HUES48 (cell line): Measurements from ENCODE around the gene PLA2G1B.

Source experiments
- H3K27ac ChIP-seq: one replicate; pipeline ENCODE4 v1.7.0; 2013; ENCODE audit warnings: low read depth, low read length, inconsistent platforms
- H3K27me3 ChIP-seq: 2 replicates; pipeline ENCODE4 v1.6.1; 2013; ENCODE audit warnings: mild to moderate bottlenecking, low read length; ENCODE audit not compliant: control insufficient read depth, insufficient read depth
- H3K36me3 ChIP-seq: 2 replicates; pipeline ENCODE4 v1.6.1; 2013; ENCODE audit warnings: low read length; ENCODE audit not compliant: control insufficient read depth, insufficient read depth
- H3K4me1 ChIP-seq: 2 replicates; pipeline ENCODE4 v1.6.1; 2013; ENCODE audit warnings: mild to moderate bottlenecking, low read length; ENCODE audit not compliant: control insufficient read depth, insufficient read depth
- H3K4me3 ChIP-seq: 2 replicates; pipeline ENCODE4 v1.5.1; 2013; ENCODE audit warnings: mild to moderate bottlenecking, low read depth, low read length
- H3K9ac ChIP-seq: 2 replicates; pipeline ENCODE4 v1.6.1; 2013; ENCODE audit warnings: mild to moderate bottlenecking, low read depth, low read length, moderate library complexity
- H3K9me3 ChIP-seq: 2 replicates; pipeline ENCODE4 v1.6.1; 2013; ENCODE audit warnings: low read length; ENCODE audit not compliant: control insufficient read depth, insufficient read depth

The PLA2G1B gene

GRCh38 chr12:120327593-120327992, at the start of gene PLA2G1B:
Gene PLA2G1B, minus strand, starts transcription at chr12:120327779. Its CDS starts 26 bp downstream, at chr12:120327753.
- Histone ChIP-seq H3K9ac (no peak within 1 kb of the TSS), H3K27me3 (no peaks in the 10 kb centered on the region), H3K4me3 (no peak within 1 kb of the TSS), H3K9me3 (no peaks in the 10 kb centered on the region), H3K4me1 (no peaks in the 10 kb centered on the region), H3K27ac (no peak within 1 kb of the TSS), H3K36me3 (no peaks in the 10 kb centered on the region)

DNA sequence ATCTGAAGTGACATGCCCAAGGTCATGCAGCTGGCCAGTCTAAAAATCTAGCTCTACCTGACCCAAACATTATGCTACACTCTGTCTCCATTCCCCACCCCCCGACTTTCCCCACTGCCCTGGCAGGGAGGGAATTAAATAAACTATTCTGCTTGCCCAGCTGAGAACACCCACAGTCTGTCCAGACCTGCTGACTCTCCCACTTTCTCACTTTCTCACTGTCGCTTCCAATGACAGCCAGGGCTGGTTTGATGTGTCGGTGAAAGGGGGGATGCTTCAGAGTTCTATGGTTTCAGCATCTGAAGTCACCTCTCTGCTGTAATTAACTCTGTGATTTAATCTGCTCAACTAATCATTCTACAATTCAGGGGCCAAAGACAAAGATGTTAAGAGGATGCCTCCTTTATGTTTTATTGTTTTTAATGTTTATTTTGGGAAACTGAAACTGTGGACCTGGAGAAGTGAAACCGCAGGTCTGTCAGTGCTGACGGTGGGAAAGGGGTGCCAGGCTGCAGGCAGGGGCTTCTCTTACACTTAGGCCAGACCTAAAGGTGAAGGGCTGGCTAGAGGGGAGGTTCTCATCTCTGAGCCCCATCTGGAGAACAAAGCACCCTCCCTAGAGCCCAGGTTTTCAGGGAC, 49.5 kb upstream of the PLA2G1B start:
- H3K27ac ChIP-seq: no peak overlapping the region

DNA sequence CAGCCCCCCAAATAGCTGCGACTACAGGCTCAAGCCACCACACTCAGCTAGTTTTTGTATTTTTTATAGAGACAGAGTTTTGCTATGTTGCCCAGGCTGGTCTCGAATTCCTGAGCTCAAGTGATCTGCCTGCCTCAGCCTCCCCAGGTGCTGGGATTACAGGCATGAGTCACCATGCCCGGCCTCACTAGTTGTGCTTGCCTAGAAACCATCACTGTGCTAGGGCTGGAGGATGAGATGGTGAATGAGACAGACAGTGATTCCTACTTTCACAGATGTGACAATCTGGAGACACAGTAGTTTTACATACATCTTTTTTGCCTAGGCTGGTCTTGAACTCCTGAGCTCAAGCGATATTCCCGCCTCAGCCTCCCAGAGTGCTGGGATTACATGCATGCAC, 48.8 kb upstream of the PLA2G1B start:
- Histone ChIP-seq H3K9ac (no peak overlapping the region), H3K4me1 (peaks cover 8% of the 10 kb centered on the region; the same call in 1 of the 2 replicates), H3K27me3 (peaks cover 13% of the 10 kb centered on the region), H3K4me3 (no peak overlapping the region), H3K27ac (peak overlapping the region; percentile 24), H3K36me3 (no peaks in the 10 kb centered on the region), H3K9me3 (no peaks in the 10 kb centered on the region)

More for the DNA sequence above, 49.5 kb upstream of the PLA2G1B start:
- Histone ChIP-seq H3K4me3 (no peak overlapping the region), H3K36me3 (no peaks in the 10 kb centered on the region), H3K9me3 (no peaks in the 10 kb centered on the region), H3K9ac (no peak overlapping the region), H3K27me3 (peaks cover 7% of the 10 kb centered on the region; the same call in 1 of the 2 replicates), H3K4me1 (peaks cover 6% of the 10 kb centered on the region; the same call in 1 of the 2 replicates)

DNA sequence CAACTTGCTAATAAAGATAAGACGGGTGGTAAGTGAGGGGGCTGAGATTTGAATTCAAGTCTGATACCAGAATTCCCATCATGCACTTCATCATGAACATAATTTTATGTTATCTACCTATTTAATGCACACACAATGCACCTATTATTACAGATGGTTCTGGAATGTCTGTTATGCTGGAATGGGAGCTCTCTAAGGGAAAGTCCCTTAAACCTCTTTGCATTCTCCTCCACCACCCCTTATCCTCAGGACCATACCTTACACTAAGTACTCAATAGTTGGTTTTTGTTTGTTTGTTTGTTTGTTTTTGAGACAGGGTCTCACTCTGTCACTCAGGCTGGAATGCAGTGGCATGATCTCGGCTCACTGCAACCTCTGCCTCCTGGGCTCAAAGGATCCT, 48.4 kb upstream of the PLA2G1B start:
- H3K27ac ChIP-seq: peak overlapping the region; percentile 24
- no peak overlapping the region for H3K4me3 ChIP-seq
- H3K9me3 ChIP-seq: no peaks in the 10 kb centered on the region
- H3K9ac ChIP-seq: no peak overlapping the region
- H3K4me1 ChIP-seq: peaks cover 12% of the 10 kb centered on the region
- H3K27me3 ChIP-seq: peaks cover 17% of the 10 kb centered on the region
- H3K36me3 ChIP-seq: no peaks in the 10 kb centered on the region

DNA sequence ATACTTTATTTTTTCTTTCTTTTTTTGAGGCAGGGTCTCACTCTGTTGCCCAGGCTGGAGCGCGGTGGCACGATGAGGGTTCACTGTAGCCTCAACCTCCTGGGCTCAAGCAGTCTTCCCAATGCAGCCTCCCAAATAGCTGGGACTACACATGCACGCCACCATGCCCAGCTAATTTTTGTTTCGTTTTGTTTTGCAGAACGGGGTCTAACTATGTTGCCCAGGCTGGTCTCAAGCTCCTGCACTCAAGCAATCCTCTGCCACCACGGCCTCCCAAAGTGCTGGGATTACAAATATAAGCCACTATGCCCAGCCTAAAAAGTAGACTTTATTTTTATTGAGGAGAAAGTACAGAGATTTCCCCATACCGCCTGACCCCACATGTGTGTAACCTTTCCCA, 46.1 kb upstream of the PLA2G1B start:
- H3K27me3 ChIP-seq: peaks cover 35% of the 10 kb centered on the region
- no peak overlapping the region for H3K27ac ChIP-seq
- no peak overlapping the region for H3K4me3 ChIP-seq
- no peaks in the 10 kb centered on the region for H3K36me3 ChIP-seq
- H3K9ac ChIP-seq: no peak overlapping the region
- H3K9me3 ChIP-seq: no peaks in the 10 kb centered on the region
- H3K4me1 ChIP-seq: peaks cover 23% of the 10 kb centered on the region

DNA sequence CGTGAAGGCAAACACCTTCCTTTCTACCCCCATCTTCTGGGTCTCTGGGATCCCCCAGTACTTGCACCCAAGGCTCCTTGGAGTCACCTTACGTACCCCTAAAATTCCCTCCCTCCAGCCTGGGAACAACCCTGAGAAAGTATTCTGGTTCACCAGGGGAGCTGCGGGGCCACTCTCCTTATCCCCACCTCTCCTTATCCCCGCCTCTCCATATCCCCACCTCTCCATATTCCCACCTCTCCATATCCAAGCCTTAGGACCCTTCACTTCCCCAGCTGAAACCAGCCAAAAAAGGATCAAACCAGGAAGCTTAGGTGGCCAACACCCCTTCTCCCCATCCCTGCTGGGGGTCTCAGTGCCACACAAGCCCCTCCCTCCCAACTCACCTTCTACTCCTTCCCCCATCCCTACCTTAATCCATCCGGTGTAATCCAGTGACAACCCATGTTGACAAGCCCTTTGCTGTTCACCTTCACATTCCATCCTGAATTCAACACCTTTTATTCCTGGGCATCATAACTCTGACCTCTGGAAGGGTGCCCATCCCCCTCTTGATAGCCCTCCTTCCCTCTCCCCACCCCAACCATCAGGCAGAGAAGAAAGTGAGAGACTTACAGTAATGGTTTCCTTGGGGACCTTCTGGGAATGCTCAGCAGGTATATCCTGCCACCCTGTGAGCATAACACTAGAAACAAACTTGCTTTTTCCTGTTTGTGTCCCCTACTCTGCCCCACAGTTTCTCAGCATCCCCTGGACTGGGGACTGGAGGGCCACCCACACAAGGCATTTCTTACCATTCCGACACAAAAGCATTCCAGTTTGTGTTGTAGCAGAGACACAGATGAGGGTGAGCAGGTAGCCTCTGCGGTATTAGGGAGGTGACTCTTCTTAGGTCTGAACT, 43.0 kb upstream of the PLA2G1B start:
- Histone ChIP-seq H3K4me1 (peaks cover 36% of the 10 kb centered on the region), H3K27ac (peak overlapping the region; percentile 64), H3K9ac (no peak overlapping the region), H3K9me3 (no peaks in the 10 kb centered on the region), H3K4me3 (peak overlapping the region; percentile 66), H3K27me3 (peaks cover 35% of the 10 kb centered on the region), H3K36me3 (peaks cover 14% of the 10 kb centered on the region)

- H3K9ac ChIP-seq: no peak overlapping the region; the same call in 1 of the 2 replicates
- no peaks in the 10 kb centered on the region for H3K9me3 ChIP-seq
- H3K27ac ChIP-seq: peak overlapping the region; percentile 64
- peak overlapping the region; percentile 66 for H3K4me3 ChIP-seq
- H3K36me3 ChIP-seq: peaks cover 20% of the 10 kb centered on the region
- peaks cover 35% of the 10 kb centered on the region for H3K27me3 ChIP-seq
- peaks cover 41% of the 10 kb centered on the region for H3K4me1 ChIP-seq
Measured at GRCh38 chr12:120369603-120370342, 42.2 kb upstream of the PLA2G1B start.

DNA sequence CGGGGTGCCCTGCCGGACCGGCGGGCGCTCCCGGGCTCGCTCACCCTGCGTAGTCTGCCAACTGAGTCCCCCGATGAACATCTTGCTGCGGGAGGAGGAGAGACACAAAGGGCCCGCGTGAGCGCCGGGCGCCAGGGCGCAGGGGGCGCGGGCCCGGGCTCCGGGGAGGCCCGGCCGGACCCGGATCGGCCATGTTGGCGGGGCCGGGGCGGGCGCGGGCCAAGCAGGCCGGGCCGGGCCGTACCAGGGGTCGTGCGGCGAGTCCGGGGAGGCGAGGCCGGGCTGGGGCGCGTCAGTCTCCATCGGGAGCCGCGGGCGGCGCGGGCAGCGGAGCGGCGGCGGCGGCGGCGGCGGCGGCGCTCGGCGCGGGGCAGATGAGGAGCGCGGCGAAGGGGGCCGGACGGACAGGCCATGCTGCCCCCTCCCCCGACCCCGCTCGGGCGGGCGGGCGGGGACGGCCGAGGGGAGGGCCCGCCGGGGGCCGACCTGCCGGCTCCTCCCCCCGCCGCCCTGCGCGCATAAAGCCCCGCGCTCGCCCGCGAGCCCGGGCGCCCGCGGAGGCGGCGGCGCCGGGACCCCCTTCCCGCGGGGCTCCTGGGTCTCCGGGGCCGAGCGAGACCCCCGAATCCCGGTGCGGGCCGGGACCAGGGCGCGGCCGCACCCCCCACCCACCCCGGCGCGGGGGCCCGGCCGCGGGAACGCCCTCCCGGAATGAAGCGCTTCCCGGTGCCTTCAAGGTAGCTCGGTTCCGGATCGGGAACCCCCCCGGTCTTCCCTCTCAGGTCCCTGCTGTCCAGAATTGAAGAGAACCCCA, 41.4 kb upstream of the PLA2G1B start, which contains the start of gene MSI1:
MSI1 (minus strand) TSS at position 376 of the 814 bp plus-strand sequence; CDS start at position 303, 73 bp downstream.
- H3K9ac ChIP-seq: peak within 1 kb of the TSS; percentile 41; the same call in 1 of the 2 replicates
- peaks cover 41% of the 10 kb centered on the region for H3K4me1 ChIP-seq
- H3K27me3 ChIP-seq: peaks cover 35% of the 10 kb centered on the region
- peak within 1 kb of the TSS; percentile 67 for H3K27ac ChIP-seq
- H3K36me3 ChIP-seq: peaks cover 27% of the 10 kb centered on the region
- H3K4me3 ChIP-seq: peak within 1 kb of the TSS; percentile 66
- H3K9me3 ChIP-seq: no peaks in the 10 kb centered on the region

DNA sequence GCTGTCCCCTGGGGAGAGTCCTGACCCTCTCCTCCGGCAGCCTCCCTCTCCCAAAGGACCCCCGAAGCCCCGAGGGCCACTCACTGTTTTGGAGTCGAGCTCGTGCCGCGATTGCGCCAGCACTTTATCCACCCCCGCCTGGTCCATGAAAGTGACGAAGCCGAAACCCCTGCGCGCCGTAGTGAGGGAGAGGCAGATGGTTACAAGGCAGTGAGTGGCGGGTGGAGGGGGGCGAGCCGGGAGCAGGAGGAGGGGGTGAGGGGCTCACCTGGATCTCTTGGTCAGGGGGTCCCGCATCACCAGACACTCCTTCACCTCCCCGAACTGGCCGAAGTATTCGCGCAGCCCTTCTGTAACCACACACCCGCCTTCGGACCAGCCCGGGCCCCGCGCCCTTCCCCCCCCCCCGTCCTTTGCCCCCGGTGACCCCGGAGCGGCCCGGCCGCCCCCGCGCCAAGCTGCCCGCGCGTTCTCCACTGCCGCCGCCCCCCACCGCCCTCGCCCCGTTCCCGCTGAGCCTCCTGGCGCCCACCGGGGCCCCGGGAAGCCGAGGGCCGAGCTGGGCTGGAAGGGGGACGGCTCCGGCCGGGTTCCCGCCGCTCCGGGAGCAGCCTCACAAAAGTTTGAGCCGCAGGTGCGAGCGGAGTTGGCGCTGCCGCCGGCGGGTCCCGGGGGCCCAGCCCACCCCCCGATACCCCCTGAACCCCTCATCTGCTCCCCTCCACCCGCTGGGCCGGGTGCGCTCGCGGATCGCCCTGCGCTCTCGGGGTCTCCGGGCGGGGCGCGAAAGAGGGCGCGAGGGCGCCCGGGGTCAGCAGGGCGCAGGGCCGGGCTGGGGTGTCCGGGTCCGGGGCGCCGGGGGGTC, 40.6 kb upstream of the PLA2G1B start:
- Histone ChIP-seq H3K27me3 (peaks cover 35% of the 10 kb centered on the region), H3K4me1 (peaks cover 41% of the 10 kb centered on the region), H3K36me3 (peaks cover 34% of the 10 kb centered on the region), H3K9me3 (no peaks in the 10 kb centered on the region), H3K27ac (peak overlapping the region; percentile 67), H3K4me3 (peak overlapping the region; percentile 64), H3K9ac (peak overlapping the region; percentile 41; the same call in 1 of the 2 replicates)
